ENCODE results near the gene HIBADH.
"Not testable (repeated sequence)": the region's sequence is repeated elsewhere in the genome, so short reads cannot be mapped to it uniquely, and the experiment has no call there.

The HIBADH gene

DNA sequence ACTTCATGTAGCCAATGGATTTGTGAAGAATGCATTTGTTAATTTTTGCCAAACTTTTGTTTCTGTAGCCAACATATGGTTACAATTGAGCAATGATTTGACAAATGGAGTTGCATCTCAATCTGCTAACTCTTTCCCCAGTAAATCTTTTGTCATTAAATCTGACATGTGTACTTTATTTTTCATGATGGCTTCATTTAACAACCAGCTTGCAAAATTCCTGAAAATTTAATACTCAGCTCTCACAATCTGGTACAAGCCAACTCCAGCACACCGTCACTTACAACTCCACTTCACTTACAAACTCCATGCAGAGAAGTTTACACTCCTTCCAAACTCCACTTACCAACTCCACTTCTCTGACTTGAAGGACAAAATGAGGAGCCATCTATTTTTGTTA lies 26.5 kb upstream of the HIBADH start:
- H3K27me3 Mint-ChIP-seq: no peaks in the 10 kb centered on the region
- no peak overlapping the region for H3K4me3 Mint-ChIP-seq
- H3K27ac Mint-ChIP-seq: no peak overlapping the region
- no peak for ATAC-seq
- H3K36me3 Mint-ChIP-seq: peaks cover 8% of the 10 kb centered on the region
- H3K4me1 Mint-ChIP-seq: peaks cover 9% of the 10 kb centered on the region
- no peaks in the 10 kb centered on the region for H3K9me3 Mint-ChIP-seq

DNA sequence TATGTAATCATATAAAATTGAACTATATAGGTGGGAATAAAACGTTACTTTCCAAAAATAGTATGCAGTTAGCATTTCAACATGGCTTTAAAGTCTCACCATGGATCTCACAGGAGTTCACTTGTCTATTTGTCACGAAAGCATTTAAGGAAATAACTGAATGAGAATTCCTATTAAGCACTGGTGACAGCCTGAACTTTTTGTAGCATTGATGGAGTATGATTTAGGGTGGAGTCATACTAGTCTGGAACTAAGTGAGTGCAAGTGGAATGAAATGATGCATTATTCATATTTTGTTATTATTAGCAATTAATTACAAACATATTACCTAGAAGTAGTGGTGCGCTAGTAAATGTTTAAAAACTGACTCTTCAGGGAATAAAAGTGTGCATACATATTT lies 26.0 kb upstream of the HIBADH start:
- Mint-ChIP-seq H3K27me3 (no peaks in the 10 kb centered on the region), H3K36me3 (peaks cover 8% of the 10 kb centered on the region), H3K4me3 (no peak overlapping the region), H3K27ac (no peak overlapping the region), H3K4me1 (peaks cover 9% of the 10 kb centered on the region), H3K9me3 (no peaks in the 10 kb centered on the region)
- ATAC-seq: no peak

- Mint-ChIP-seq H3K4me1 (peaks cover 9% of the 10 kb centered on the region), H3K36me3 (peaks cover 8% of the 10 kb centered on the region), H3K9me3 (no peaks in the 10 kb centered on the region), H3K27me3 (no peaks in the 10 kb centered on the region), H3K27ac (no peak overlapping the region), H3K4me3 (no peak overlapping the region)
- no peak for ATAC-seq
Observed at GRCh38 chr7:27688056-27688455, 25.4 kb upstream of the HIBADH start.

DNA sequence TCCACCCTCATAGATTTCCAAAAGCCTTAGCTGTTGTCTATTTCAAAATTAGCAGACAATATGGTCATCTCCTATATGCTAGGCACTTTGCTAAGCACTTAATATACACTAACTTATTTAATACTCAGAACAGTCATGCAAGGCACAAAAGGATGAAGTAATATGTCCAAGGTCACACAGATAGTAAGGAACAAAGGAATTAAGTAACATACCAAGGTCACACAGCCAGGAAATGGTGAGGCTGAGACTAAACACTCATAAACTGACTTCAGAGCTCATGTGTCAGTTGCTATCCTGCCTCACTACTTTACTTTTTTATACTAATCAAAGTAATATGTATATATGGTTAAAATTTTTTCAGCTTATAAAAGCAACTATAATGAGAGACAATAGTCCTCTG lies 23.6 kb upstream of the HIBADH start:
- no peaks in the 10 kb centered on the region for H3K9me3 Mint-ChIP-seq
- no peak overlapping the region for H3K4me3 Mint-ChIP-seq
- peaks cover 9% of the 10 kb centered on the region for H3K4me1 Mint-ChIP-seq
- ATAC-seq: no peak
- no peak overlapping the region for H3K27ac Mint-ChIP-seq
- H3K27me3 Mint-ChIP-seq: no peaks in the 10 kb centered on the region
- peaks cover 8% of the 10 kb centered on the region for H3K36me3 Mint-ChIP-seq

- H3K4me3 Mint-ChIP-seq: no peak overlapping the region
- no peaks in the 10 kb centered on the region for H3K27me3 Mint-ChIP-seq
- H3K27ac Mint-ChIP-seq: no peak overlapping the region
- peaks cover 8% of the 10 kb centered on the region for H3K36me3 Mint-ChIP-seq
- no peak for ATAC-seq
- H3K9me3 Mint-ChIP-seq: no peaks in the 10 kb centered on the region
- peaks cover 9% of the 10 kb centered on the region for H3K4me1 Mint-ChIP-seq
Observed at GRCh38 chr7:27685893-27686292, 23.2 kb upstream of the HIBADH start.

DNA sequence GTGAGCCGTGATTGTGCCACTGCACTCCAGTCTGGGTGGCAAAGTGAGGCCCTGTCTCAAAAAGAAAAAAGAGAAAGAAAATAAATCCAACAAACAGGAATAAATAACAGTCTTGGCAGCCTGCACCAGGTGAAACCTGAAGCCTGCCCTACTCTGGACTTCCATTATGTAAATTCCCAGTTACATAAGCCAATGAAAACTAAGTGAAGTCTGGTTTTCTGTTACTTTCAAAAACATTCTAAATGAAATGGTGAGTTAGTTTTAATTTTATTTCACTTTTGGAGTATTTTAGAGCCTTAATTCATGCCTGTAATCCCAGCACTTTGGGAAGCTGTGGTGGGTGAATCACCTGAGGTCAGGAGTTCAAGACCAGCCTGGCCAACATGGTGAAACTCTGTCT lies 22.5 kb upstream of the HIBADH start:
- Mint-ChIP-seq H3K9me3 (no peaks in the 10 kb centered on the region), H3K27me3 (no peaks in the 10 kb centered on the region), H3K4me3 (no peak overlapping the region), H3K4me1 (peaks cover 9% of the 10 kb centered on the region), H3K36me3 (peaks cover 8% of the 10 kb centered on the region), H3K27ac (no peak overlapping the region)
- ATAC-seq: no peak

- Mint-ChIP-seq H3K27me3 (no peaks in the 10 kb centered on the region), H3K4me1 (peaks cover 3% of the 10 kb centered on the region), H3K4me3 (no peak overlapping the region), H3K27ac (no peak overlapping the region), H3K9me3 (no peaks in the 10 kb centered on the region), H3K36me3 (peaks cover 8% of the 10 kb centered on the region)
- no peak for ATAC-seq
Observed at GRCh38 chr7:27684491-27684890, 21.8 kb upstream of the HIBADH start.

DNA sequence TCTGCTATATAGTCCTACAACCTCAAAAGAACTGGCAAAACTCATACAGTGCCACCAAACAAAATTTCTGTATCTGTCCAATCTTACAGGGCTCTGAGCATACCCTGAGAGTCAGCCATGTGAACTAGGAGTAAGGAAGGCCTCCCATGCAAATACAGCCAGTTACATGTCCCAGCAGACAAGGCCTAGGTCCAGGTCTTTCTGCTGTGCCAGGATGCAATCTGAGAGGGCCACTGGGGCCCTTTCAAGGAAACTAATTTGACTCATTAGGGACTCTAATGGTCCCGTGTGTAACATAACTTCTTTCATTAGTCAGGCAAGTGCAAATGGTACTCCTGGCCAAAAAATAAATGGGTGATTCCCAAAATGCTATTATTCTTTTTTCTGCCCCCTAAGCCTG lies 17.9 kb upstream of the HIBADH start:
- Mint-ChIP-seq H3K27me3 (no peaks in the 10 kb centered on the region), H3K36me3 (no peaks in the 10 kb centered on the region), H3K4me1 (no peaks in the 10 kb centered on the region), H3K9me3 (no peaks in the 10 kb centered on the region), H3K4me3 (no peak overlapping the region), H3K27ac (no peak overlapping the region)
- no peak for ATAC-seq

DNA sequence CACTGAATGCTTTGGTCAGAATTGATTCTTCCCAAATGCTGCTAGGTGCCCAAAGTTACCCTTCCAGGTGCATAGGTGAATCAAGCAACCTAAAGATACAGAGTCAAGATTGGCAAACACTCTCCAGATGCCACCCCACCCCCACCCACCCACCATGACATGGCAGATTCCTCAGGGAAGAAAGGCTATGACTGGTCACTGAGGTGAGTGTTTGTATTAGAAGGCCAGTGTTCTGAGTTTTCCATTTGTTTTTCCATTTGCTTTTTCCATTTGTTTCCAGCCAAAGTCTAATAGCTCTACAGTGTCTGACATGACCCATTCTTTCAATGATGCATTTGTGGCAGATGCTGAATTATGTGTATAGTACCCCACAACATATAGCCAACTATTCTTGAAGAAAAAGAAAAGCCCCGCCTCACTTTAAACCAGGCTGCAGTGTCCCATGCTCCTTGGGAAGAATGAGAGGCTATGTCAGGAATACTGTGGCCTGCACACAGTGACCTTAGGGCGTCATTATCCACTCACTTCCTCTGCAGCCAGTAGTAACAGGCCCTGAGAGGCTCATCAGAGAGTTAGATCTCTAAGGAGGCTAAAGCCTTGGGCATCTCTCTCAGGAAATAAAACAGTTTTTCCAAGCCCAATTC lies 16.1 kb upstream of the HIBADH start:
- H3K36me3 Mint-ChIP-seq: no peaks in the 10 kb centered on the region
- ATAC-seq: no peak
- H3K4me3 Mint-ChIP-seq: no peak overlapping the region
- no peaks in the 10 kb centered on the region for H3K27me3 Mint-ChIP-seq
- H3K4me1 Mint-ChIP-seq: no peaks in the 10 kb centered on the region
- H3K27ac Mint-ChIP-seq: no peak overlapping the region
- no peaks in the 10 kb centered on the region for H3K9me3 Mint-ChIP-seq

DNA sequence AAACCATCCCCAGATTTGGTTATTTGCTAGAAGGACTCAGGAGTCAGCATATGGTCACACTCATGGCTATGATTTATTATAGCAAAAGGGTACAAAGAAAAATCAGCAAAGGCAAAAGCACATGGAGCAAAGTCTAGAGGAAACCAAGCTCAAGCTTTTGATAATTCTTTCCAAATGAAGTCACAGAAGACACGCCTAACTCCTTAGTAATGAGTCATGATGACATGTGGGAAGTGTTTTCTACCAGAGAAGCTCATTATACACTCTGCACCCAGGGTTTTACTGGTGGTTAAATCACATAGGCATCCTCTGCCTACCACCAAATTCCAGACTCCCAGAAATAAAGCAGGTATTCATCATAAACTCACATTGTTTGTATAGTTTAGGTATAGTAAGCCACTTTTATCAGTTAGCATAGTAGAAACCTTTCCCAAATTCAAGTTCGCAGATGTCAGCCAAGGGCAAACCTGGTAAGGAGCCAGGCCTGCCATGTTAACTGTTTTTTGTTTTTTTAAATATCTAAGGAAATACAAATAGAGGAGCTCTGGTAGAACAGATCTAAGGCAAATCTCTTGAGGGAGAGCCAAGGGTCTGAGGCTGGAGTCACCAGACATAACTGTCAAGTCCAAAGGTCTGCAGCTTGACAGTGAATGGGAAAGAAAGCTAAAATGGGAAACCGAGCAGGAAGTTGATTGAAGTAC lies 15.4 kb upstream of the HIBADH start:
- no peaks in the 10 kb centered on the region for H3K36me3 Mint-ChIP-seq
- ATAC-seq: no peak
- no peak overlapping the region for H3K27ac Mint-ChIP-seq
- H3K27me3 Mint-ChIP-seq: no peaks in the 10 kb centered on the region
- H3K4me3 Mint-ChIP-seq: no peak overlapping the region
- H3K4me1 Mint-ChIP-seq: no peaks in the 10 kb centered on the region
- H3K9me3 Mint-ChIP-seq: no peaks in the 10 kb centered on the region

- not testable (repeated sequence) for ATAC-seq, H3K4me1 Mint-ChIP-seq, H3K36me3 Mint-ChIP-seq, H3K9me3 Mint-ChIP-seq, H3K4me3 Mint-ChIP-seq, H3K27ac Mint-ChIP-seq, H3K27me3 Mint-ChIP-seq
Observed at GRCh38 chr7:27674126-27674525, 11.4 kb upstream of the HIBADH start.

- H3K36me3 Mint-ChIP-seq: no peaks in the 10 kb centered on the region
Observed at GRCh38 chr7:27671675-27672074, 9.0 kb upstream of the HIBADH start.

DNA sequence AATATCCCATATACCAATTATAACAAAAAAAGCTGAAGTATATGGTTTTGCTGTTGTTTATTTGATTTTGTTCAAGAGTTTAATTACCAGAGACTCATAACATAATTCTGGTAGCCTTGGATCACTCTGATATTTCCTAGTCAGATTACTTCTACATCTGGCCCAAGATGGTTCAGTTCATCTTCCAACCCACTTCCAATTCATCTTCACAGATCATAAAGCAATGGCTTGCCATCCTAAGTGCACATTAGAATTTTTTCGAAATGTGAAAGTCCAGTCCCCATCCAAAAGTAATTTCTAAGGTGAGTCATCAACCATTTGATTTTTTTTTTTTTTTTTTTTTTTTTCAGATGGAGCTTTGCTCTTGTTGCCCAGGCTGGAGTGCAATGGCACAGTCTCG lies 8.0 kb upstream of the HIBADH start:
- Mint-ChIP-seq H3K4me3 (no peak overlapping the region), H3K4me1 (no peaks in the 10 kb centered on the region), H3K36me3 (no peaks in the 10 kb centered on the region), H3K27ac (no peak overlapping the region), H3K9me3 (no peaks in the 10 kb centered on the region), H3K27me3 (no peaks in the 10 kb centered on the region)
- ATAC-seq: no peak

More at GRCh38 chr7:27671675-27672074, 9.0 kb upstream of the HIBADH start:
- no peak for ATAC-seq
- H3K4me3 Mint-ChIP-seq: no peak overlapping the region
- H3K4me1 Mint-ChIP-seq: no peaks in the 10 kb centered on the region
- no peaks in the 10 kb centered on the region for H3K9me3 Mint-ChIP-seq
- H3K27me3 Mint-ChIP-seq: no peaks in the 10 kb centered on the region
- H3K27ac Mint-ChIP-seq: no peak overlapping the region

GRCh38 chr7:27670177-27670576 lies 7.5 kb upstream of the HIBADH start:
- H3K9me3 Mint-ChIP-seq: no peaks in the 10 kb centered on the region
- H3K4me1 Mint-ChIP-seq: no peaks in the 10 kb centered on the region
- ATAC-seq: no peak
- H3K27ac Mint-ChIP-seq: no peak overlapping the region
- no peak overlapping the region for H3K4me3 Mint-ChIP-seq
- no peaks in the 10 kb centered on the region for H3K27me3 Mint-ChIP-seq
- H3K36me3 Mint-ChIP-seq: no peaks in the 10 kb centered on the region

DNA sequence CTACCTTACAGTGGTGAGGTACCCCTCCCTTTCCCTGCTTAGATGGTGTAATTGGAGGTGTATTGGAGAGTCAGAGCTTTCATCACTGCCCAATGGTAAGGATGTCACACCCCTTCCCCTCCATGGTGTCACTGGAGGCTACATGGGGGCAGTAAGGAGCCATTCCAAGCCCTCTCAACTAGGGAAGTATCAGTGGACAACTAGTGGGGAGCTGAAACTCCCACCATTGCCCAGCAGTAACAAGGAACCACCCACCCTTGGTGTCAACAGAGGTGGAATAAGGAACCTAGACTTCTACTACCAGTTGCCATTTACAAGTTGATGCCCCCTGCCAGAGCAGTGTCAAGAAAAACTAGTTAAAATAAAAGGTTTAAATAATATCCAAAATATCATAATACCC lies 2.8 kb upstream of the HIBADH start:
- no peak for ATAC-seq
- H3K4me3 Mint-ChIP-seq: no peak overlapping the region

DNA sequence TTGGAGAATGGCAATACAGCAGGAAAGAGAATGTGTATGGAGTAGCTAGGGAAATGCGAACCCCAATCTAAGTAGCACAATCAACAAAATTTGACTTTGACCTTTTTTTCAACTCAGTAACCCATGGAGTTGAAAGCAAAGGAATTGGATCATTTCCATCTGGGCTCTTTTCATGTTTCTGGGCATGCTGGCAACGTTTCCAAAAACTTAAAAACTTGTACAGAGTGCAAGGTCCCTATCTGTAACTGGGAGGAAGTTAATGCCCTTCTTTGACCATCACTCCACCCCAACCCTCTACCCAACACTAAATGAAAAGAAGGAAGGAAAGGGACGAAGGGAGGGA lies 1.3 kb upstream of the HIBADH start:
- H3K27ac Mint-ChIP-seq: peak overlapping the region; percentile 81
- no peaks in the 10 kb centered on the region for H3K9me3 Mint-ChIP-seq
- ATAC-seq: no peak

More for the DNA sequence above, 2.8 kb upstream of the HIBADH start:
- no peaks in the 10 kb centered on the region for H3K4me1 Mint-ChIP-seq
- H3K27me3 Mint-ChIP-seq: no peaks in the 10 kb centered on the region
- H3K36me3 Mint-ChIP-seq: no peaks in the 10 kb centered on the region
- no peak overlapping the region for H3K27ac Mint-ChIP-seq
- H3K9me3 Mint-ChIP-seq: no peaks in the 10 kb centered on the region

More for the DNA sequence above, 1.3 kb upstream of the HIBADH start:
- H3K36me3 Mint-ChIP-seq: no peaks in the 10 kb centered on the region
- no peaks in the 10 kb centered on the region for H3K27me3 Mint-ChIP-seq
- no peaks in the 10 kb centered on the region for H3K4me1 Mint-ChIP-seq
- peak overlapping the region; percentile 84 for H3K4me3 Mint-ChIP-seq

All from stimulated activated memory B cell treated with anti-CD40 and anti-IgM and Interleukin-4, amounts not matched to agents 10 μg/mL and 1 μg/mL and 100 μg/mL, for 72 hours (primary cell).